Ishikawa (cell line): ENCODE results near the gene TAAR1.
A peak's percentile ranks its signal among the peaks of the same experiment; 100 is the strongest.

Experiments
- MAX ChIP-seq: IDR thresholded peaks from 2 replicates; pipeline ENCODE4 v1.6.1; 2012
- RAD21 ChIP-seq: IDR thresholded peaks from 2 replicates; pipeline ENCODE4 v1.6.1; 2012; ENCODE audit warnings: low read depth
- REST ChIP-seq: IDR thresholded peaks from 2 replicates; pipeline ENCODE4 v1.6.1; 2012; ENCODE audit warnings: low read depth, mild to moderate bottlenecking
- YY1 ChIP-seq: IDR thresholded peaks from 2 replicates; pipeline ENCODE4 v1.6.1; 2012; ENCODE audit warnings: low read depth

The TAAR1 gene

DNA sequence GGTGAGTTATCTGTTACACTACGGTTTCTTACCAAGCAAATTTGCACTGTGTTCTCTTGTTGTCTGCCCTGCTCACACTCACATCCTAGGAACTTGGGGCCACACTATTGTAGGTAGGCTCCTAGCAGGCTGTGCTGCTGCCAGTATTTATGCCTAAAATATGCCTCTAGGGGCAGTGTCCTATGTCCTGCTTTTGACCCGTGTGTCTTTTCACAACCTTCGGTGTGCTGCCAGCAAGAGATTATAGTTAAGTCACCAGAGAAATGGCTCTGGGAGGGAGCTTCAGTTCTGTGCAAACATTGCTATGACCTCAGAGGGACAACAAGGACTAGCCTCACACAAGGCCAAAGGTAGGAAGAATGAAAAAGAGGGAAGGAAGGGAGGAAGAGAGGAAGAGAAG lies 60.5 kb downstream of the TAAR1 start:
- TF ChIP-seq REST (no peak), MAX (no peak), RAD21 (peak; percentile 14; the same call in 1 of the 2 replicates)

DNA sequence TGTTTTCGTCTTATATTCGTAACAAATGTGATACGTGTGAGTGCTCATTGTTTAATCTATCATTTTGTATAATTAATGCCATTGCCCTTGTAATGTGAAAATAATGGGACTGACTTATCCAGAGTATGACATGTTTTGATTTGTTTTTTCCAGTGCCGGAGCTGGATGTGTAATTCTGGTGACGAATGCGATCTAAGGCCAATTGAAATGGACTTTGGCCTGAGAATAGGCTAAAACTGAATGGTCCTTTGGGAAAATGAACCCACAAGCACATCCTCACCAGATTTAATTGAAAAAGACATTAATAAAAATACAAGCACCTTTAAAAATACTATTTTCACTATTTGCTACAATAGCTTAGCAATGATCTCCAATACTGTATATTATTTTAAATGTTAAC lies 62.8 kb downstream of the TAAR1 start:
- TF ChIP-seq YY1 = no peak
